ENCODE data around the gene MAN2B2. TPM values are rescaled to one million over a fixed set of nuclear protein-coding genes. Genes with fewer than 3 reads are reported as not detected.

The MAN2B2 gene
- total RNA-seq, 1 experiment from 2014 or later = 34.4 TPM

- no TSS peak for BruUV-seq (replicated peaks)
- no peak for TF ChIP-seq CTCF (IDR thresholded peaks at IDR 0.05)
- TF ChIP-seq TCF7L2 (IDR thresholded peaks at IDR 0.05; ENCODE audit: low read depth, low read length) = no peak
- no peak for TF ChIP-seq REST (IDR thresholded peaks at IDR 0.05; ENCODE audit: insufficient read depth in 1 of 2, low read depth in 2 of 2, low read length in 1 of 2)
- no peak for TF ChIP-seq POLR2AphosphoS5 (IDR thresholded peaks at IDR 0.05; ENCODE audit: low read depth, low read length)
- TF ChIP-seq SIN3A (IDR thresholded peaks at IDR 0.05; ENCODE audit: borderline replicate concordance, insufficient read depth, low read depth, low read length) = no peak
Observed at GRCh38 chr4:6617246-6617645, 42.3 kb downstream of the MAN2B2 start.

GRCh38 chr4:6618386-6619115 is 43.6 kb downstream of the MAN2B2 start:
- no peak overlapping the region for H3K27ac ChIP-seq (ENCODE audit: low read length)
- no peaks in the 10 kb centered on the region for H3K27me3 ChIP-seq (ENCODE audit: control insufficient read depth, insufficient read depth, low read length)
- BruUV-seq (replicated peaks) = no TSS peak
- in situ Hi-C loops (cut with HindIII; ENCODE audit: low pct_unique_long_range_greater_than_20kb, low sequenced_read_pairs) (no loop called here), intact Hi-C loops (cut with micrococcal nuclease; ENCODE audit: unreplicated experiment) (no loop called here)
- DNase-seq (ENCODE audit: low read depth, low spot score) (no peak), ATAC-seq (no peak)
- no peak overlapping the region for H3K4me3 ChIP-seq (ENCODE audit: low read depth in 2 of 2, low read length in 2 of 2)
- no peaks in the 10 kb centered on the region for H3K9me3 ChIP-seq (ENCODE audit: control insufficient read depth, insufficient read depth, low read depth, low read length)
- CTCF ChIA-PET = no interaction called here
- H3K36me3 ChIP-seq (ENCODE audit: control insufficient read depth, insufficient read depth, low read length) = no peaks in the 10 kb centered on the region
- TF ChIP-seq SIN3A (IDR thresholded peaks at IDR 0.05; ENCODE audit: borderline replicate concordance, insufficient read depth, low read depth, low read length) = no peak
- TF ChIP-seq POLR2AphosphoS5 (IDR thresholded peaks at IDR 0.05; ENCODE audit: low read depth, low read length) = no peak
- no peak for TF ChIP-seq TCF7L2 (IDR thresholded peaks at IDR 0.05; ENCODE audit: low read depth, low read length)
- TF ChIP-seq REST (IDR thresholded peaks at IDR 0.05; ENCODE audit: insufficient read depth in 1 of 2, low read depth in 2 of 2, low read length in 1 of 2) = no peak
- TF ChIP-seq CTCF (IDR thresholded peaks at IDR 0.05) = no peak
- POLR2A ChIA-PET = no interaction called here
- no peaks in the 10 kb centered on the region for H3K4me1 ChIP-seq (ENCODE audit: control insufficient read depth, insufficient read depth, low read length)

More at GRCh38 chr4:6617246-6617645, 42.3 kb downstream of the MAN2B2 start:
- ATAC-seq = no peak
- Histone ChIP-seq H3K27me3 (ENCODE audit: control insufficient read depth, insufficient read depth, low read length) (no peaks in the 10 kb centered on the region), H3K9me3 (ENCODE audit: control insufficient read depth, insufficient read depth, low read depth, low read length) (no peaks in the 10 kb centered on the region), H3K4me3 (ENCODE audit: low read depth in 2 of 2, low read length in 2 of 2) (no peak overlapping the region), H3K36me3 (ENCODE audit: control insufficient read depth, insufficient read depth, low read length) (no peaks in the 10 kb centered on the region), H3K4me1 (ENCODE audit: control insufficient read depth, insufficient read depth, low read length) (no peaks in the 10 kb centered on the region), H3K27ac (ENCODE audit: low read length) (no peak overlapping the region)
- intact Hi-C loops (cut with micrococcal nuclease; ENCODE audit: unreplicated experiment) (no loop called here), in situ Hi-C loops (cut with HindIII; ENCODE audit: low pct_unique_long_range_greater_than_20kb, low sequenced_read_pairs) (no loop called here)
- POLR2A ChIA-PET = no interaction called here
- CTCF ChIA-PET = no interaction called here
- DNase-seq (ENCODE audit: low read depth, low spot score) = no peak

Data from Panc1 (cell line).